ENCODE data around the gene LRRC10. TPM values are rescaled to one million over a fixed set of nuclear protein-coding genes. Genes with fewer than 3 reads are reported as not detected.

LRRC10 gene
- total RNA-seq, 4 donors from 2014 or later: not detected

DNA sequence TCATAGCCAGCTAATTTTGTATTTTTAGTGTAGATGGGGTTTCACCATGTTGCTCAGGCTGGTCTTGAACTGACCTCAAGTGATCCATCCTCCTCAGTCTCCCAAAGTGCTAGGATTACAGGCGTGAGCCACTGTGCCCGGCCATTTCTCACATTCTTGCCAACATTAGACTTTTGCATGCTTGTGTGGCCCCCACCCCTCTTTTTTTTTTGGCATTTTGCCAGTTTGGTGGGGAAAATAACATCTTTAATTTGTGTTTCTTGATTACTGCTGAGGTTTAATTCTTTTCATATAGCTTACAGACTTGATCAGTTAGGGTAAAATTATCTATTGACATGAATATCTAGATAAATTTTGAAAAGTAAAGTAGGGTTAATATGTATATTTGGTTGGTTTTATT, 21.6 kb downstream of the LRRC10 start:
- WGBS, 2 donors (ENCODE audit: low coverage in 1 of 2): 80 to 91% methylated on average over 1 to 2 of the region's 2 CpGs
- Histone ChIP-seq H3K36me3 (peaks cover 0 to 63% (median 28%) of the 10 kb centered on the region in 4 donors), H3K4me1 (peaks cover 0 to 16% (median 10%) of the 10 kb centered on the region in 4 donors), H3K4me3 (no peak overlapping the region), H3K27me3 (no peaks in the 10 kb centered on the region), H3K9me3 (no peaks in the 10 kb centered on the region), H3K27ac (no peak overlapping the region)
- intact Hi-C loops (cut with DNase I; ENCODE audit: low total_unique reads): loop anchor here (10.0 kb wide), 1 partner anchor 234 kb away; the partner anchor contains the start of gene YEATS4
- TF ChIP-seq EP300 (IDR thresholded peaks at IDR 0.05; ENCODE audit: low read depth) (no peak), POLR2AphosphoS5 (IDR thresholded peaks at IDR 0.05) (no peak), POLR2A (IDR thresholded peaks at IDR 0.05) (no peak)
- TF ChIP-seq, protein P1, sequence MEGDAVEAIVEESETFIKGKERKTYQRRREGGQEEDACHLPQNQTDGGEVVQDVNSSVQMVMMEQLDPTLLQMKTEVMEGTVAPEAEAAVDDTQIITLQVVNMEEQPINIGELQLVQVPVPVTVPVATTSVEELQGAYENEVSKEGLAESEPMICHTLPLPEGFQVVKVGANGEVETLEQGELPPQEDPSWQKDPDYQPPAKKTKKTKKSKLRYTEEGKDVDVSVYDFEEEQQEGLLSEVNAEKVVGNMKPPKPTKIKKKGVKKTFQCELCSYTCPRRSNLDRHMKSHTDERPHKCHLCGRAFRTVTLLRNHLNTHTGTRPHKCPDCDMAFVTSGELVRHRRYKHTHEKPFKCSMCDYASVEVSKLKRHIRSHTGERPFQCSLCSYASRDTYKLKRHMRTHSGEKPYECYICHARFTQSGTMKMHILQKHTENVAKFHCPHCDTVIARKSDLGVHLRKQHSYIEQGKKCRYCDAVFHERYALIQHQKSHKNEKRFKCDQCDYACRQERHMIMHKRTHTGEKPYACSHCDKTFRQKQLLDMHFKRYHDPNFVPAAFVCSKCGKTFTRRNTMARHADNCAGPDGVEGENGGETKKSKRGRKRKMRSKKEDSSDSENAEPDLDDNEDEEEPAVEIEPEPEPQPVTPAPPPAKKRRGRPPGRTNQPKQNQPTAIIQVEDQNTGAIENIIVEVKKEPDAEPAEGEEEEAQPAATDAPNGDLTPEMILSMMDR (IDR thresholded peaks at IDR 0.05): no peak
- in situ Hi-C loops (cut with MboI; ENCODE audit: low pct_ligation_motif_present in 1 of 4, low pct_unique_long_range_greater_than_20kb in 1 of 4, low sequenced_read_pairs in 3 of 4): no loop called here
- no peak for DNase-seq

DNA sequence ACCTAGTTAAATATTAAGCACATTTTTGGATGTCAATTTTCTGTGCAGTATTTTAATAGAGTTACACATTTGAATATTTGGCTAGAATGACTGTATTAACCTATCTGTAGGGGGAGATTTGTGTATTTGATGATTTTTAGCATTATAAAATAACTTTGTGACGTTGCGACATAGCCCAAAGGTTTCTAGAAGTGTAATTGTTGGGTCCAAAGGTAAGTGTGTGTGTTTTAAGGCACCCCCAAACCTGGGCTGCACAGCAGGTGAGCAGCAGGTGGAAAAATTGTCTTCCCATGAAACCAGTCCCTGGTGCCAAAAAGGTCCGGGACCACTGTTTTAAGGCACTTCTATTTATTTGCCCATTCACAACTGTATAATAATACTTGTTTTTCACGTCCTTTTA, 22.2 kb downstream of the LRRC10 start:
- TF ChIP-seq, protein P1 (IDR thresholded peaks at IDR 0.05): no peak
- TF ChIP-seq POLR2AphosphoS5 (IDR thresholded peaks at IDR 0.05) (no peak), EP300 (IDR thresholded peaks at IDR 0.05; ENCODE audit: low read depth) (no peak), POLR2A (IDR thresholded peaks at IDR 0.05) (no peak)
- 86 to 89% methylated on average over 4 of the region's 4 CpGs for WGBS, 2 donors (ENCODE audit: low coverage in 1 of 2)
- Histone ChIP-seq H3K27ac (no peak overlapping the region), H3K4me3 (no peak overlapping the region), H3K4me1 (peaks cover 0 to 16% (median 10%) of the 10 kb centered on the region in 4 donors), H3K9me3 (no peaks in the 10 kb centered on the region), H3K27me3 (no peaks in the 10 kb centered on the region), H3K36me3 (peaks cover 0 to 58% (median 25%) of the 10 kb centered on the region in 4 donors)
- intact Hi-C loops (cut with DNase I; ENCODE audit: low total_unique reads) (loop anchor here (10.0 kb wide), 1 partner anchor 234 kb away; the partner anchor contains the start of gene YEATS4), in situ Hi-C loops (cut with MboI; ENCODE audit: low pct_ligation_motif_present in 1 of 4, low pct_unique_long_range_greater_than_20kb in 1 of 4, low sequenced_read_pairs in 3 of 4) (no loop called here)
- no peak for DNase-seq

DNA sequence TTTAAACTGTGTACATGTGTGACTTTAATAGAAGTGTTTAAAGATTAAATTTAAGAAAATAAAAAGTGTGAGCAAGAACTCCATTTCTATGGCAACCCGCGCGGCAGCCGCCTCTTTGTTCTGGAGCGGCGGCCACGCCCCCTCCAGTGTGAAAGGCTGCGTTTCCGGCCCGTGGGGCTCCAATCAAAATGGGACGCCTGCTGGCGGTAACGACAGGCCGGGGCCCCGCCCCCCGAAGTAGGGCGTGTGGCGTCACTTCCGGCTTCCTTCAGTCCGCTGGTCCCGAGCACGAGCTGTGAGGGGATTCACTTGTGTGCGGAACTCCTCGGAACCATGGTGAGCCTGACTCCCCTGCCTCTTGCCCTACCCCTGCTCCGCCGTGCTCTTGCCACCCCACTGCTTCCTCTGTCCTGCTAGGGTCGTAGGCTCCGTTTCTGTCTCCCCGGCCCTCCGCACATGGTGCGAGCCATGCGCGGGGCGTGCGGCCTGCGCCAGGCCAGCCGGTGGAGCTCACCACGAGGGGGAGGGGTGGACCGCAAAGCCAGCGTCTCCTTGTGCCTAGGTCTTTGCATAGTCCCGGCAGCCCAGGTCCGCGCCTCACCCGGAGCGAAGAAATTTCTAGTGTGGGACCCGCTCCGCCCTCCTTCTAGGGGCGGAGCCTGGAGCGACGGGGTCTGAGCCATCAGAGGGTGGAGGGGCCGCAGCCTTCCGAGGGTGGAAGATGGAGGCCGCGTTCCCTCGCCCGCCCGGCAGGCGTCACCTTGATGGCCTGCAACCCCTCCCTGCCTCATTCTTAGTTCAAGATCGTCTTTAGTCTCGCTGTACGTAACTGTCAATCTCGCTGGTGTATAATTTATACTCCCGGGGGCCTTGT, 25.3 kb downstream of the LRRC10 start, which contains the start of gene CCT2:
Gene CCT2, plus strand, starts transcription at position 271 of the 874 bp plus-strand sequence. Its CDS starts 63 bp downstream, at position 334.
- intact Hi-C loops (cut with DNase I; ENCODE audit: low total_unique reads): loop anchor here (10.0 kb wide), 1 partner anchor 231 kb away; the partner anchor contains the start of gene YEATS4

More for the DNA sequence above, 25.3 kb downstream of the LRRC10 start, which contains the start of gene CCT2:
- DNase-seq: peak; percentile 98
- TF ChIP-seq POLR2A (IDR thresholded peaks at IDR 0.05) (peak; percentile 81), EP300 (IDR thresholded peaks at IDR 0.05; ENCODE audit: low read depth) (no peak), POLR2AphosphoS5 (IDR thresholded peaks at IDR 0.05) (peak; percentile 73 to 93 (median 88))
- TF ChIP-seq, protein P1 (IDR thresholded peaks at IDR 0.05): peak; percentile 30 to 50 (median 39)
- in situ Hi-C loops (cut with MboI; ENCODE audit: low pct_ligation_motif_present in 1 of 4, low pct_unique_long_range_greater_than_20kb in 1 of 4, low sequenced_read_pairs in 3 of 4): no loop called here
- Histone ChIP-seq H3K36me3 (peaks cover 0 to 29% (median 13%) of the 10 kb centered on the region in 4 donors), H3K9me3 (no peaks in the 10 kb centered on the region), H3K4me1 (peaks cover 0 to 16% (median 10%) of the 10 kb centered on the region in 4 donors), H3K27me3 (no peaks in the 10 kb centered on the region), H3K4me3 (peak within 1 kb of the TSS; percentile 79 to 93 (median 91)), H3K27ac (peak within 1 kb of the TSS; percentile 90 to 98 (median 92))
- 0 to 1% methylated on average over 1 to 56 of the region's 63 CpGs for WGBS, 2 donors (ENCODE audit: low coverage in 1 of 2)
